Suppressor macrophage treated with lipopolysaccharide for 1 hour (primary cell): ENCODE results near the gene SEC14L6.
"Not testable (repeated sequence)": the region's sequence is repeated elsewhere in the genome, so short reads cannot be mapped to it uniquely, and the experiment has no call there.

Experiments
- DNase-seq, 3 donors: peaks; one replicate each; pipeline ENCODE4 v3.0.0-alpha.2; 2020 to 2022

Gene SEC14L6

DNA sequence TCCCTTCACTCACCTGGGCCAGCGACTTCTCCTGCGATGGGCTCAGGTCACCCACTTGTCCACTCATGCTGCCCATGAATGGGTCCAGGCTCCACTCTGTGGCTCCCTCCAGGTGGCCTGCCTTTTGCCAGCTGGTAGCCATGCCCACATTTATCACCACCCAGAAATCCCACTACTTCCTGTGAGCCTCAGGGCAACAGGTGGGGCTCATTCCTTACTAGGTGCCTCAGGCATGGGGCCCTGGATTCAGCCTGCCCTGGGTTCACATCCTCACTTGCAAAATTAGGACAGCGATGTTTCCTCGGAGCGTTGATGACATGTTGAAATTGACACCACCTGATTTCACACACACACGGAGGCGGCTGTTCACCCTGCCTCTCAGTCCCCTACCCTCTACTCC is at the start of gene SEC14L6:
TSS of gene SEC14L6 (minus strand) at position 126 of the 400 bp plus-strand sequence. CDS start at position 67, 59 bp downstream.
- no peak for DNase-seq

DNA sequence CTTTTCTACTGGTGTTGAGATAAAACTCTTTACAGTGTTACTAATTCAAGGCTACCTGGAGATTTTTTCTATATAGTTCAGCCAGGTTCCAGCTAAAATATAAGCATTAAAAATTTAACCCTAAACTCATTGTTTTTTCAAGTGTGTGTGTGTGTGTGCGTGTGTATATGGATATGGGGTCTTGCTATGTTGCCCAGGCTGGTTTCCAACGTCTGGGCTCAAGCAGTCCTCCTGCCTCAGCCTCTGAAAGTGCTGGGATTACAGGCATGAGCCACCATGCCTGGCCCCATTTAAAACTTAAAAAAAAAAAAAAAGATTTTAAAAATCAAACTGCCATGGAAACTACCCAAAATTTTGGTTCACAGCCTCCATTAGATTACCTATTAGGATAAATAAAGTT is 49.7 kb upstream of the SEC14L6 start:
- DNase-seq = no peak

GRCh38 chr22:30592360-30592713 is 45.8 kb upstream of the SEC14L6 start:
- DNase-seq = not testable (repeated sequence)

GRCh38 chr22:30591588-30592359 is 45.2 kb upstream of the SEC14L6 start, which contains the start of gene PES1:
Gene PES1 (minus strand): TSS chr22:30591910. CDS start chr22:30591833, 77 bp downstream.
- peak; percentile 97 to 99 (median 99) for DNase-seq

DNA sequence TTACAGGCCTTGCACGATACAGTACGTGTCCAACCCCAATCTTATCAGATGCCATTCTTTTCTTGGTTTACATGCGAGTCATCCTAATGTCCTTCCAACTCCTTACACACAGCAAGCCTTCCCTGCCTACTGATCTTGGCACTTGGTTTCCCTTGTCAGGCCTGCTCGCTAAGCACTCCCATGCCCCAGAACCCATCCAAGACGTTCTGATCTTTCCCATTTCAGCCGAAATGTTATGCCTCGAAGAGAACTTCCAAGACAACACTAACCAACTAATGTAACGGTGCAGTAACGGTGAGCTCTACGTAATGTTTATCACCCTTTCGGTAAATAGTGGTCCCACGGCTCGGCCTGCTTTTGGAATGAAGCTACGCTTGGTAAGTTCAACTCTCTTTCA is 44.6 kb upstream of the SEC14L6 start:
- peak in 1 of 3 donors; percentile 28 for DNase-seq

GRCh38 chr22:30586414-30586813 is 39.9 kb upstream of the SEC14L6 start:
- no peak for DNase-seq

- no peak for DNase-seq
Measured at GRCh38 chr22:30584441-30584840, 37.9 kb upstream of the SEC14L6 start.

- DNase-seq = no peak
Measured at GRCh38 chr22:30582788-30583545, 36.4 kb upstream of the SEC14L6 start.

GRCh38 chr22:30582051-30582450 is 35.5 kb upstream of the SEC14L6 start:
- no peak for DNase-seq

GRCh38 chr22:30580896-30581295 is 34.4 kb upstream of the SEC14L6 start:
- DNase-seq = no peak

DNA sequence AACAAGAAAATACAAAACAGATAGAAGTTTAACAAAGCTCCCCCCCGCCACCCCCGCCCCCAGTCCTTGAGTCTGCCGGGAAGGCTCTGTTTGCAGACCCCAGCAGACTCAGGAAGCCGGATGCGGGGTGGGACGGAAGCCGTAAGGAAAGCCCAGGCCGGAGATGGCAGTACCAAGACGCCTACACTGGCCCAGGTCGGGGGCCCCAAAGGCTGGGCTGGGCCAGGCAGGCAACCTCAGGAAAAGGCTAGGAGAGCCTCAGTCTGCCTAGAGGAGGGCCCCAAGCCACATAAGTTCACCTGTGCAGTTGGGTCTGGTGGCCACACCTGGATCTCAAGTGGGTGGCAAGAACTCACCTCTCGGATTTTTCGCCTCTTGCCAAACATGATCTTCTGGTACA is 31.9 kb upstream of the SEC14L6 start:
- no peak for DNase-seq

GRCh38 chr22:30575859-30576258 is 29.3 kb upstream of the SEC14L6 start:
- no peak for DNase-seq

- DNase-seq = no peak
Measured at GRCh38 chr22:30574997-30575671, 28.6 kb upstream of the SEC14L6 start.

GRCh38 chr22:30574095-30574981 is 27.8 kb upstream of the SEC14L6 start, which contains the start of gene GAL3ST1:
Gene GAL3ST1 (minus strand): TSS chr22:30574665. CDS start chr22:30557392, 17,273 bp downstream.
- no peak for DNase-seq

DNA sequence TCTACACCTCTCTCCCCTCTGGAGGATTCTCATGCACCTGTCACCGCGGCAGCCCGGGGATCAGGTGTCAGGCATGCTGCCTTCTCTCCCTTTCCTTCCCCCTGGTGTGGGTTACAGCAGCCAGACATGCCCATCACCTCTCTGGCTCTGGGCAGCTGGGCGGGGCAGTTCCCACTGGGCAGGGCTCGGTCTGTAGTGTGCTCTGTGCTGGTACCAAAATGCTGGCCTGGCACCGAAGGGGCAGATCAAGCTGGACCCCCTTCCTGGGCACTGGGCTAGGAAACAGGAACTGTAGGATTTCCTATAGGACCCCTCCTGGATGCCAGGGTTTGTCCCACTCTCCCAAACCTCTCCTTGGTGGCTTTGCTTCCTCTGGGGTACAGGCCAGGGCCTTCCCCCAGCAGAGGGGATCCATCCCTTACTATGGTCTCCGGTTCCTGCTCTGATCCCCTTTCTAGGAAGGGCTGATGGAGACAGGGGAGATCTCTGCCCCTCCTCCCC is 27.1 kb upstream of the SEC14L6 start:
- no peak for DNase-seq

DNA sequence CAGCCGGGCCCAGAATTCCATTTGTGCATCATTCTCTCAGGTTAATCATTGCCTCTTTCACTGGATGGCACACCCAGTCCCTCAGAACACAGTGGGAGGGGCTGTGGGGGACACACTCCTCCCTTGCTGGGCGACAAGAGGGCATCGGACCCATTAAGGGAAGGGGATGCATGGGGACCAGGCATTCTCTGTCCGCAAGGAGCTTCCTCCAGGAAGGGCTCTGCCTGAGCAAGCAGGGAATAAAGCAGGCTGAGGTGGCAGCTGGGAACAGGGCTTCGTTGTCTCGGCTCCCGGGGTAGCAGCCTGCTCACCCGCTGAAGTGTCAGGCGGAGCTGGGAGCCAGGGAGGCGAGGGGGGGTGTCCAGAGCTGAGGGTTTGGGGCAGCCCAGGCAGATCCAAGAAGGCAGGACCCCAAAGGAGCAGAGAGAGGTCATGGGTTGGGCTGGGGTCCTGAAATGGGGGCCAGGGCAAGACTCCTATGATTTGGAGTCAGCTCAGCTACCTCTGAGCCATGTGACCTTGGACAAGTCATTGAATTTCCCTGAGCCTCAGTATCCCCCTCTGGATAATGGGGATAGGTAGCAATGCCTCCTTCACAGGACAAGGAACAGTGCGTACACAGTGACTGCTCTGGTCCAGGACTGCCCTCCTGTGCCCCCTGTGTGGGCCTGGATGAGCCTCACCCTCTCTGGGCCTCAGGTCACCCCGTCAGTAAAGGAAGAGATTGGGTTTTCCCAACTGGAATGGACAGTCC is 26.5 kb upstream of the SEC14L6 start:
- no peak for DNase-seq

DNA sequence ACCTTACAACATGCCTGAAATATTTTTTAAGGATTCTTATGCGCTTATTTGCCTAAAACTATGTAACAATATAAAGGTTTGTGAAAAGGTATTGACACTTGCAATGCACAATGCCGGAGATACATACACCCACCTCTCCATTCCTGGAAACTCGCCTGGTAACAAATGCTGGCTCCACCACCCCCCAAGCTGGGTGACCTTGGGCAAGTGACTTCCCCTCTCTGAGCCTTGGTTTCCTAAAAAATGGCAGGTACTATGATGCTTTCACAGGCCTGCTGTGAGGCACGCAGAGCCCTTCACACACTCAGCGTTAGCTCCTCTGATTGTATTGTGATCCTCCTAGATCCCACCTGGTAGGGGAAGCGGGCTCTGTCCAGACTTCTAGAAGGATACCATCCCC is 25.7 kb upstream of the SEC14L6 start:
- no peak for DNase-seq

DNA sequence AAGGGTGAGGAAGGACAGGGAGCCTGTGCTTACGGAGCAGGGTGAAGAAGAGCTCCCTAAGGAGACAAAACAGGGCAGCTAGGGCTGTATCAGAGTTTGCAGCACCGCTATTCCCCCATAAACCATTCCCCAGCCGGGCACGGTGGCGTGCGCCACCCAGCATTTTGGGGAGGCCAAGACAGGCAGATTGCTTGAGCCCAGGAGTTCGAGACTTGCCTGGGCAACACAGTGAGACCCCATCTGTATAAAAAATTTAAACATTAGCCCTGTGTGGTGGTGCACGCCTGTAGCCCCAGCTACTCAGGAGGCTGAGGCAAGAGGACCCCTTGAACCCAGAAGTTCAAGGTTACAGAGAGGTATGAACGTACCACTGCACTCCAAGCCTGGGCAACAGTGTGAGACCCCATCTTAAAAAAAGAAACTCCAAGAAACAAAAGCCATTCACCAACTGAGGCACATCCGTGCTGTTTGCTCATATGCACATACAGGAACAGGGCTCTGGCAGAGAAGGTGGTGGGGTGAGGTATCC is 23.2 kb upstream of the SEC14L6 start:
- DNase-seq = no peak

DNA sequence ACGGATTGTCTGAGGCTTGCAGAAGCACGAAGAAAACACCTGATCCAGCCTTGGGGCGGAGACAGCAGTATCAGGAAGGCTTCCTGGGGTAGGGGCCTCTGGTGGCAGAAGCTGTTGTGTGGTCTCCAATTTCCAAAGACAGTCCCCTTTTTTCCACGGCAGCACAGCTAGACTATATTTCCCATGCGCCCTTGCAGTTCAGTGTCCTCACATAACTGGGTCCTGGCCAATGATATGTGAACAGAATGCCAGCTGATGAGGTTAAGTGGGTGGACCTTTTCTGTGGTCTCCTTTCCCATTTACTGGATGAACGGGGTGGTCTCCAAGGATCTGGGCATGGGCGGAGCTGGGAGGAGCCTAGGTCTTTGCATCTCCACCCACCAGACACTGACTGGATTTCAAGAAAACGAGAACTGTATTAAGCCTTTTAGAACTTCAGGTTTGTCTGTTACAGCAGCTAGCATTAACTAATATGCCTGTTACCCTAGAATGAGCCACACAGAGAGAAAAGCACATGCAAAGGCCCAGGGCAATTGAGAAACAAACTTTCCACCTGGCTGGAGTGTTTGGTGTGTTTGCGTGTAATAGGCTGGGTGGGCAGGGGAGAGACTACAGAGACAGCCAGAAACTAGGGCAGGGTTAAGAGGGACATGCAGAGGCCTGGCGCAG is 21.7 kb upstream of the SEC14L6 start:
- DNase-seq = no peak

DNA sequence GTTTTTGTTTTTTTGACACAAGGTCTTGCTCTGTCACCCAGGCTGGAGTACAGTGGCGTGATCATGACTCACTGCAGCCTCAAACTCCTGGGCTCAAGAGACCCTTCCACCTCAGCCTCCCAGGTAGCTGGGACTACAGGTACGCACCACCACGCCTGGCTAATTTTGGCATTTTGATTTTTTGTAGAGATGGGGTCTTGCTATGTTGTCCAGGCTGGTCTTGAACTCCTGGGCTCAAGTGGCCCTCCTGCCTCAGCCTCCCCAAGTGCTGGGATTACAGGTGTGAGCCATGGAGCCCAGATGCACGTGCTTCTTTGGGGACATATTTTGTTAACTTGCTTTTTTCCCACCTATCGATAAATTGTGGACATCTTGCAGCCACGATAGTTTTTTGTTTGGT is 20.7 kb upstream of the SEC14L6 start:
- not testable (repeated sequence) for DNase-seq

GRCh38 chr22:30566125-30566524 is 19.6 kb upstream of the SEC14L6 start:
- DNase-seq = no peak
